Suprapubic skin (tissue), 4 donors: ENCODE results near the gene RAP1A.
"Not testable (repeated sequence)": the region's sequence is repeated elsewhere in the genome, so short reads cannot be mapped to it uniquely, and the experiment has no call there.

Source experiments
- EP300 ChIP-seq: sonication (generic); formaldehyde crosslinking; IDR thresholded peaks from one replicate; pipeline ENCODE4 v1.6.1; 2017; ENCODE audit warnings: antibody characterized with exemption
- POLR2A ChIP-seq, 2 donors: fragments of 450-650 bp; IDR thresholded peaks; one replicate each; pipeline ENCODE4 v1.6.1; 2017; ENCODE audit warnings: antibody characterized with exemption in 2 of 2, mild to moderate bottlenecking in 2 of 2, moderate library complexity in 2 of 2
- POLR2AphosphoS5 ChIP-seq, 3 donors: sonication (generic); formaldehyde crosslinking; IDR thresholded peaks; one replicate each; pipeline ENCODE4 v1.6.1; 2017; ENCODE audit warnings: antibody characterized with exemption in 3 of 3
- TF ChIP-seq, protein P1 (sequence below), 2 donors: fragments of 200-600 bp in 1 of 2; fragments of 450-650 bp in 1 of 2; sonication (generic) in 1 of 2; IDR thresholded peaks; one replicate each; pipeline ENCODE4 v1.5.1; 2016 to 2019; ENCODE audit warnings: antibody characterized with exemption in 2 of 2, mild to moderate bottlenecking in 1 of 2, moderate library complexity in 1 of 2

DNA sequence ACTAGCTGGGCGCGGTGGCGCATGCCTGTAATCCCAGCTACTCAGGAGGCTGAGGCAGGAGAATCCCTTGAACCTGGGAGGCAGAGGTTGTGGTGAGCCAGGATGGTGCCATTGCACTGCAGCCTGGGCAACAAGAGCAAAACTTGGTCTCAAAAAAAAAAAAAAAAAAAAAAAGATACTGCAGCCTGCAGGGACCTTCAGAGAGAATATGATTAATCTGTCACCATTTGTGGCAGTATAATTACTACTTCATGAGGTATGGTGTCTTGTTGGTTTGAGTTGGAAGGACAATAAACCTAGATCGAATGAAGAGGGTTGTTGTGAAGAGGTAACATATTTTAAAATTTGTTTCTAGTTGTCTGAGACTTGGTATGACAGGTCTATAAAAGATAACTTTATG, 13.2 kb downstream of the RAP1A start:
- TF ChIP-seq, protein P1, sequence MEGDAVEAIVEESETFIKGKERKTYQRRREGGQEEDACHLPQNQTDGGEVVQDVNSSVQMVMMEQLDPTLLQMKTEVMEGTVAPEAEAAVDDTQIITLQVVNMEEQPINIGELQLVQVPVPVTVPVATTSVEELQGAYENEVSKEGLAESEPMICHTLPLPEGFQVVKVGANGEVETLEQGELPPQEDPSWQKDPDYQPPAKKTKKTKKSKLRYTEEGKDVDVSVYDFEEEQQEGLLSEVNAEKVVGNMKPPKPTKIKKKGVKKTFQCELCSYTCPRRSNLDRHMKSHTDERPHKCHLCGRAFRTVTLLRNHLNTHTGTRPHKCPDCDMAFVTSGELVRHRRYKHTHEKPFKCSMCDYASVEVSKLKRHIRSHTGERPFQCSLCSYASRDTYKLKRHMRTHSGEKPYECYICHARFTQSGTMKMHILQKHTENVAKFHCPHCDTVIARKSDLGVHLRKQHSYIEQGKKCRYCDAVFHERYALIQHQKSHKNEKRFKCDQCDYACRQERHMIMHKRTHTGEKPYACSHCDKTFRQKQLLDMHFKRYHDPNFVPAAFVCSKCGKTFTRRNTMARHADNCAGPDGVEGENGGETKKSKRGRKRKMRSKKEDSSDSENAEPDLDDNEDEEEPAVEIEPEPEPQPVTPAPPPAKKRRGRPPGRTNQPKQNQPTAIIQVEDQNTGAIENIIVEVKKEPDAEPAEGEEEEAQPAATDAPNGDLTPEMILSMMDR (IDR thresholded peaks at IDR 0.05): not testable (repeated sequence)
- not testable (repeated sequence) for TF ChIP-seq POLR2AphosphoS5 (IDR thresholded peaks at IDR 0.05); POLR2A (IDR thresholded peaks at IDR 0.05); EP300
